DND-41 (cell line): ENCODE measurements around the gene ZFYVE28.

Source experiments
- ATAC-seq: fragments of 200-7000 bp; cut with Tn5 transposase; 3 replicates; pipeline ENCODE4 v1.9.1; 2021; ENCODE audit warnings: low read depth; ENCODE audit not compliant: insufficient read depth
- DNase-seq: peaks from one replicate; pipeline ENCODE4 v3.0.0-alpha.2; 2020
- H2AFZ ChIP-seq: 2 replicates; pipeline ENCODE4 v1.6.0; 2012; ENCODE audit warnings: low read depth, low read length
- H3K27ac ChIP-seq: 2 replicates; pipeline ENCODE4 v1.5.1; 2012; ENCODE audit warnings: low read length, inconsistent platforms
- H3K27me3 ChIP-seq: fragments of 200-600 bp; sonication (generic); 2 replicates; pipeline ENCODE4 v1.6.0; 2012; ENCODE audit warnings: low read length, mild to moderate bottlenecking, inconsistent platforms; ENCODE audit not compliant: insufficient read depth, poor library complexity
- H3K36me3 ChIP-seq: 2 replicates; pipeline ENCODE4 v1.5.1; 2012; ENCODE audit warnings: low read length, inconsistent platforms; ENCODE audit not compliant: insufficient read depth
- H3K4me1 ChIP-seq: 2 replicates; pipeline ENCODE4 v1.5.1; 2012; ENCODE audit warnings: mild to moderate bottlenecking, low read length; ENCODE audit not compliant: insufficient read depth
- H3K4me2 ChIP-seq: 2 replicates; pipeline ENCODE4 v1.6.0; 2012; ENCODE audit warnings: mild to moderate bottlenecking, moderate library complexity, low read length, inconsistent platforms; ENCODE audit not compliant: insufficient read depth
- H3K4me3 ChIP-seq, 2 experiments: fragments of 200-600 bp in 1 of 2; shearing (Covaris generic) in 1 of 2; 2 replicates each; pipeline ENCODE4 v1.5.1; 2012 to 2016; ENCODE audit warnings: inconsistent platforms in 2 of 2, low read length in 2 of 2, mild to moderate bottlenecking in 2 of 2, low read depth in 1 of 2, moderate library complexity in 1 of 2
- H3K79me2 ChIP-seq: 2 replicates; pipeline ENCODE4 v1.6.0; 2012; ENCODE audit warnings: low read length, inconsistent platforms; ENCODE audit not compliant: insufficient read depth
- H3K9ac ChIP-seq: 2 replicates; pipeline ENCODE4 v1.6.0; 2012; ENCODE audit warnings: low read depth, mild to moderate bottlenecking, inconsistent platforms, low read length, moderate library complexity
- H3K9me3 ChIP-seq: 2 replicates; pipeline ENCODE4 v1.5.1; 2012; ENCODE audit warnings: low read length, moderate library complexity, mild to moderate bottlenecking, inconsistent platforms; ENCODE audit not compliant: insufficient read depth, severe bottlenecking
- H4K20me1 ChIP-seq: 2 replicates; pipeline ENCODE4 v1.6.0; 2012; ENCODE audit warnings: low read length; ENCODE audit not compliant: insufficient read depth
- EZH2 ChIP-seq: IDR thresholded peaks from 3 replicates; pipeline ENCODE4 v1.6.1; 2012; ENCODE audit warnings: borderline replicate concordance, low read depth, mild to moderate bottlenecking, moderate library complexity, low read length, inconsistent platforms; ENCODE audit not compliant: severe bottlenecking
- TF ChIP-seq, protein P1 (sequence below): IDR thresholded peaks from 2 replicates; pipeline ENCODE4 v1.5.1; 2012; ENCODE audit warnings: borderline replicate concordance, low read length, moderate library complexity, mild to moderate bottlenecking; ENCODE audit not compliant: poor library complexity, severe bottlenecking; ENCODE audit errors: extremely low read depth

The ZFYVE28 gene

DNA sequence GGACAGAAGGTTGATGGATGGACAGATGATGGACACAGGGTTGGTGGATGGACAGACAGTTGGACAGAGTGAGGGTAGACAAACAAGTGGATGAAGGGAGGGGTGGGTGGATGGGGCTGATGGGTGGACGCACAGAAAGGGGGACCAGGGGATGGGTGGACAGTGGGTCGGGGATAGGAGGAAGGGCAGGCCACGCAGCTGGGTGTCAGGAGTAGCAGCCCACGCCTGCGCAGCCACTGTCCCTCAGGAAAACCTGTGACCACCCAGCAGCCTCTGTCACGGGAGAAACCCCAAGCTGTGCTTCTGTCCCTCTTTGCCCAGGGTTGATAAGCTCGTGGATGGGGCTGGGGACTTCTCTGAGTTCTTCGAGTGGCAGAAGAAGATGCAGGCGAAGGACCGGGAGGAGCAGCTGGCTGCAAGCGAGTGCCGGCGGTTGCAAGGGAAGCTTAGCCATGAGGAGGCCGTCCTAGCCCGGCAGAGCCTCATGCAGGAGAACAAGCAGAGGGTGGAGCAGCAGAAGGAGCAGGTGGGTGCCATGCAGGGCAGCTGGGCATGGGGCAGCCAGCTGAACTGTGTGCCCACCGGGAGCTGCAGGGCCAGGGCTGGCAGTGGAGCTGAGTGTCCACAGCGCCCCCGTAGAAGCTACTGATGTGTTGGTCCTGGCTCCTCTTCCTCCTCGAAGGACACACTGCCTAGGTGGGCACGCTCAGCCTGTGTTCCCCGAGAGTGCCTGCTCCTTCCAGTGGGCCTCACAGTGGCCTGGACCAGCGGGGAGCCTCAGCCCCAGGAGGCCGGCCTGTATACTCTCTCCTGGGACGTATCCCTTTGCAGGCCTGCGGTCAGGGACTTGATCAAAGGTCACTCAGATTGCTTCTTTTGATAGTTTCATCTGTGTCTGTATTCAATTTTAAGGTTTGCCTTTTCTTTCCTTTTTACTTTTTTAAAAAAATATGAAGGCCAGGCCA, 33.7 kb upstream of the ZFYVE28 start:
- Histone ChIP-seq H3K9me3 (no peaks in the 10 kb centered on the region), H3K79me2 (no peaks in the 10 kb centered on the region), H3K36me3 (no peaks in the 10 kb centered on the region), H4K20me1 (peaks cover 10% of the 10 kb centered on the region), H3K4me2 (no peak overlapping the region), H3K4me3 (no peak overlapping the region), H2AFZ (no peak overlapping the region), H3K27me3 (peaks cover 9% of the 10 kb centered on the region), H3K27ac (no peak overlapping the region), H3K9ac (no peak overlapping the region), H3K4me1 (no peaks in the 10 kb centered on the region)
- no peak for ATAC-seq
- TF ChIP-seq, protein P1, sequence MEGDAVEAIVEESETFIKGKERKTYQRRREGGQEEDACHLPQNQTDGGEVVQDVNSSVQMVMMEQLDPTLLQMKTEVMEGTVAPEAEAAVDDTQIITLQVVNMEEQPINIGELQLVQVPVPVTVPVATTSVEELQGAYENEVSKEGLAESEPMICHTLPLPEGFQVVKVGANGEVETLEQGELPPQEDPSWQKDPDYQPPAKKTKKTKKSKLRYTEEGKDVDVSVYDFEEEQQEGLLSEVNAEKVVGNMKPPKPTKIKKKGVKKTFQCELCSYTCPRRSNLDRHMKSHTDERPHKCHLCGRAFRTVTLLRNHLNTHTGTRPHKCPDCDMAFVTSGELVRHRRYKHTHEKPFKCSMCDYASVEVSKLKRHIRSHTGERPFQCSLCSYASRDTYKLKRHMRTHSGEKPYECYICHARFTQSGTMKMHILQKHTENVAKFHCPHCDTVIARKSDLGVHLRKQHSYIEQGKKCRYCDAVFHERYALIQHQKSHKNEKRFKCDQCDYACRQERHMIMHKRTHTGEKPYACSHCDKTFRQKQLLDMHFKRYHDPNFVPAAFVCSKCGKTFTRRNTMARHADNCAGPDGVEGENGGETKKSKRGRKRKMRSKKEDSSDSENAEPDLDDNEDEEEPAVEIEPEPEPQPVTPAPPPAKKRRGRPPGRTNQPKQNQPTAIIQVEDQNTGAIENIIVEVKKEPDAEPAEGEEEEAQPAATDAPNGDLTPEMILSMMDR: no peak
- TF ChIP-seq EZH2: no peak
- DNase-seq: no peak

DNA sequence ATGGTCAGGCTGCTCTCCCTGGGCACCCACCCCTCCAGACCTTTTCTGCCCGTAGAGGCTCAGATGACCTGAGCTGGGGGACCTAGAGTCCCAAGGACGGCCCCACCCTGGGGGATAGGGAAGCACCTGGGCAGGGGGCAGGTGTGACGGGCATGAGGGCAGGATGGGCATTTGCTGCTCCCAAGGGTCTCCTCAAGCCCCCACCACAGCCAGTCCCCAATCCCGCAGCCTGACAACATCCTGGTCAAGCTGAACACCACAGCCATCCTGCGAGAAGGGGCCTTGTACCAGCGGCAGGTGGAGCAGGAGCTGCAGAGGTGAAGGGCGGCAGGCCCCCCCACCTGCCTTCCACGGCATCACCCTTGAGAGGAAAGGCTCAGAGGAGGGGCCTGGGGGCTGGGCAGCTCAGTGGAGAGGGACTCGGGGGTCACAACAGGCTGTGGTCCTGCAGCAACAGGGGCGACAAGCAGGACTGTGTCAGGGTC, 32.6 kb upstream of the ZFYVE28 start:
- peaks cover 10% of the 10 kb centered on the region for H4K20me1 ChIP-seq
- H3K4me3 ChIP-seq: no peak overlapping the region
- TF ChIP-seq, protein P1: no peak
- no peak for TF ChIP-seq EZH2
- H3K9me3 ChIP-seq: no peaks in the 10 kb centered on the region
- no peak overlapping the region for H3K27ac ChIP-seq
- no peak overlapping the region for H3K9ac ChIP-seq
- no peaks in the 10 kb centered on the region for H3K36me3 ChIP-seq
- no peak overlapping the region for H3K4me2 ChIP-seq
- H3K79me2 ChIP-seq: no peaks in the 10 kb centered on the region
- no peak for DNase-seq
- peaks cover 9% of the 10 kb centered on the region for H3K27me3 ChIP-seq
- ATAC-seq: no peak
- no peaks in the 10 kb centered on the region for H3K4me1 ChIP-seq
- H2AFZ ChIP-seq: no peak overlapping the region

DNA sequence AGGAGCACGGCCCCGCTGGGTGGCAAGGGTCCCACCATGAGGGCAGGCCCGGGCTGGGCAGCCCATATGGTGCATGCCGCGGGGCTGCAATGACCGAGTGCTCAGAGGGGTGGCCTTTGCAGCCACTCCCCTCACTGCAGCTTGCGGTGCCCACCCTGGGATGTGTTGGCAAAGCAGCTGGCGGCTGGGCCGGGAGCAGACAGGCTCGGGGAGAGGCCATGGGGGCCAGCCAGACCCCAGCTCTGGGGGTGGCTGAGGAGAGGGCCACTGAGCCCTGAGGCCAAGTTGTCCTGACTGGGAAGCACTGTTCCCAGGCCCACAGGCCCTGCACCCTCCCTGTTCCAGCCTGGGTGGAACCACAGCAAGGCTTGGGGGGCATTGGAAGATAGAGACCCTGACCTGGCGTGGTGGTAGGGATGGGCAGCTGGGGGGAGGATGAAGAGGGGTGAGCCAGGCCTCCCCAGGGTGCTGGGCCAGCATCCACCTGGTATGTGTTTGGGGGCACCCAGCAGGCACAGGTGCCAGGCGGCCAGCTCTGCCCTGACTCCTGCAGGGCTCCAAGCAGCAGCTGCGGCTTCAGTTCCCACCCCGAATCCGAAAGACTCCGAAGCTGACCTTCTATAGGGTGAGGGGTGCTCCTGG, 32.1 kb upstream of the ZFYVE28 start:
- Histone ChIP-seq H4K20me1 (peaks cover 10% of the 10 kb centered on the region), H3K9ac (no peak overlapping the region), H3K27ac (no peak overlapping the region), H3K36me3 (no peaks in the 10 kb centered on the region), H3K4me3 (no peak overlapping the region), H3K27me3 (peaks cover 9% of the 10 kb centered on the region), H3K9me3 (no peaks in the 10 kb centered on the region), H3K79me2 (no peaks in the 10 kb centered on the region), H3K4me2 (no peak overlapping the region), H2AFZ (no peak overlapping the region), H3K4me1 (no peaks in the 10 kb centered on the region)
- ATAC-seq: no peak
- no peak for TF ChIP-seq EZH2
- TF ChIP-seq, protein P1: no peak
- no peak for DNase-seq
